HG03045 (cell line): ENCODE results near the gene HDAC9.

Experiments used
- ATAC-seq: cut with Tn5 transposase; IDR thresholded peaks from one replicate; pipeline ENCODE4 v1.9.1; 2021; ENCODE audit warnings: mild to moderate bottlenecking, moderate library complexity; ENCODE audit not compliant: unreplicated experiment

HDAC9 gene

DNA sequence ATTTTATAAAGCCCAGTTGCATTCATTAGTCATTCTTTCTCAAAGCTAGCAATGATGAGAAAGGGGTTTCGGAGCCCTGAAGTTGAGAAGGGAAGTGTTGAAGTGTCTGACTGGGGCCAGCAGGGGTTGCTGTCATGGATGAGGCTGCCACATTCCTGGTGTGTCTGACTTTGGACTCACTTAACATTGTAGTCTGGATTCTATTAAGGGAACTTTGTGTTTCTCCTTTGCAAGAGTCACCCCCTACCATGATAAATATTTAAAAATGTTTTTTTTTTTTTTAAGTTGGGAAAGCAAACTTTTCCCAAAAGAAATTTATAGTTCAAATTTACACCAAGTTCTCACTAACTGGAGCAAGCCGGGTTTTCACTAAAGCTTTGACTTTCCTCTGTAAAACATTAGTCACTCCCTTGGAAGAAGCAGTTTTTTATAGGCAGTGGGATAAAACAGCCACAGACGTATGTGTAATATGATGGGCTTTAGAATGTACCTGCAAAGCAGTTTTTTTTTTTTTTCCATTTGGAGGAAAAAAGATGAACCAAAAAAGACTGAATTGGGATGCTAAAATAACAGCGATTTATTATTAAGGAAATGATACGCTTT lies 378.3 kb downstream of the HDAC9 start:
- ATAC-seq: no peak

DNA sequence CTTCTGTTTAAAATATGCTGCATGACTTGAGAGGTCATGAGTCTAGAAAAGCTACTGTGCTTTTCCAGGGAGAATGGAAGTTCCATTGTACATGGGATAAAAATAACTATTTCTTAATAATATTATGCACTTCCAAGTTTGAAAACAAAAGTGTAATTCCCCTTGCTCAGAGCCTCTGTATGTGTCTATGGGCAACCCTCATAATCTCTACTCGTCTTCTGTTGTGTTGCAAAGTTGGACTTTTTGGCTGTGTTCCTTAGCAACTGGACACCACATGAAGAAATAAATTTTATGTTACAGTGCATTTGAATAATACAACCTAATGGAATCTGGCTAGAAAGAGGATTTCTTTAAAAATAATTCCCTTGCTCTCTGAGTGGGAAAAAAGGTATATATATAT lies 379.3 kb downstream of the HDAC9 start:
- no peak for ATAC-seq

DNA sequence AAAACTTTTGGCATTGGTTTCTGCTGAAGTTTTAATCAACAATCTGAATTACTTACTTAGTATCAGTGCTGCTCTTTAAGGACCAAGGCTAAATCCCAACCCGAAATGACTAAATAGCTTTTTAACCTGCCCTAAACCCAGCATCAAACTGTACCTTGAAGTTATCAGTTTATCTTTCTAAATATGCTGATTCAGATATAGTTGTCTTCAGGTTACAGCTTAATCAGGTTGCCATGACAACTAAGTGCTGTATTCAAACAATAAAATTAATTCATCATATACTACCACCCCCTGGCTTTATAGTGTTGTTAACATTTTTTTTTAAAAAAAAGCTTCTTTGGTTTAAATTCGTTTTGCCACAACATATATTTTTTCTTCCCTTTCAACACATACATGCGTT lies 382.3 kb downstream of the HDAC9 start:
- ATAC-seq: no peak

DNA sequence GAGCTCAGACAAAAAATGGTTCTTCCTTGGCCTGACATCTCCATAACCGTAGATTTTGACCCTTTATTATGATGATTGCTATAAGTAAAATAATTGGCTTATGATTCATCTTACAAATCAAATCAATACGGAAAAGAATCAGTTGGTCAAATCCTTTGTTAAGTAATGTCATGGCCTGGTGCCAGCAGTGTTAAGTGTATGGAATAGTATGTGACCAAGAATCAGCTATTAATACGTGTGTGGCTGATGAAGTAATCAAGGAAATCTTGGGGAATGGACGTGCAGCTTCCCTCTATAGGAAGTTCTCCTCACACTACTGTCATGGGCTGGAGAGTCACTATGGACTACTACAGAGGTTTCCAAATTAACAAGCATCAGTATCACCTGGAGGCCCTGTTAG lies 391.3 kb downstream of the HDAC9 start:
- no peak for ATAC-seq

DNA sequence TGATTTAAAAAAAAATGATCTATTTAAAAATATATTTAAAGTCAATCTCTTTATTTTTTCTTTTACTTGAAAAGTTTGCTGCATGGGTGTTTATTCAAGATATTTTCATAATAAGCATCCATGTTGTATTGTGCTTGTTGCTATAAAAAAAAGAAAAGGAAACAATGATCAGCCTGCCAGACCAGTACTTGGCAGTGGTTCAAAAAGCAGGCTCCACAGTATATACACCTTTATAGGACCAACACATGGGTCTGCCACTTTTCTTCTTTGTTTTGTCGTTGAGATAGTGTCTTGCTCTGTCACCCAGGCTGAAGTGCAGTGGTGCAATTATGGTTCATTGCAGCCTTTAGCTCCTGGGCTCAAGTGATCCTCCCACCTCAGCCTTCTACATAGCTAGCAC lies 393.9 kb downstream of the HDAC9 start:
- ATAC-seq: no peak

DNA sequence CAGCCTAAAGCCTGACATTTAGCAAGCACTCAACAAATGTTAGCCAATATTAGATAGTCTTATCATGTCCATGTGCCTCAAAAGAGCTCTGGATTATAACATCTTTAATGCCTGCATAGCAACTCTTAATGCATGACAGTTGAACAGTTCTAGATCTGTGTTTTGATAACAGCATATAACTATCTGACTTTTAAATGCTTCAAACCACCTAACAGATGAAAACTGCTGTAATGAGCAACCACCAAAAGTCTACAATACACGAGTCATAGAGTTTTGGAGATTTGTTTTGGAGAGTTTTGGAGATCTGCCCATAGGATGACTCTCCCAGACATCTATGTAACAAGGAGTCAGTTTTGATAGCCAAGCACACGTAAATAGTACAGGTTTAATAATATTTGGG lies 394.6 kb downstream of the HDAC9 start:
- ATAC-seq: no peak

DNA sequence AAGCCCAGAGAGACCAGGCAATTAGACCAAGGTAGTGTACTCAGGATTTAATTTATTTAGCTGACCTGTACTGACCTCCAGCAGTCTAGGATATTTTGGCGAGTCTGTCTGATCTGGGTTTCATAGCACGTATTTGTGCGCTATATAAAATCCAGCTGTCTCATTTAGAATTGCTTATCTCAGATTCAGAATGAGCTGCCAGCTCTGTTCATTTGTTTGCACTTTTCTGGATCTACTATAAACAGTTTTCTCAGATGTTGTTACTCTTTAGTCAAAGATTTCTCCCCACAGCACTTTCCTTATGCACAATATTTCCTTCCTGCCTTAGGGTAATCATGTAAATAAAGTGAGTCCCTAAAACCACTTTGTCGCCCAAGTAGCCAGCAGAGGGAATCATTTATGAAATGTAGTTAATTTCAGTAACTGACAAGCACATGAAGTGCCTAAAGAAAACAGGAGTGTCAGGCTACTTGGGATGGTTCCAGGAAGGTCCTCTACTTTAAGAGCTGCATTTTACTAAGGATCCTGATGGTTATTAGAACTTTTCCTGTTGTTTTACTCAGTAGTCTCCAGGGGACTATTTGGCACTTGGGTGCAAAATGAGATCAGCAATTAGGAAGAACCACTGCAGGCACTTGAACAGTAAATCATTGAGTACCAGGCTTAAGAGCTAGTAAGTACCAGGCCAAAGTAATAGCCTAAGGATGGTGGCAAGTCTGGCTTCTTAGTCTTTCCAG lies 395.5 kb downstream of the HDAC9 start:
- ATAC-seq: no peak

DNA sequence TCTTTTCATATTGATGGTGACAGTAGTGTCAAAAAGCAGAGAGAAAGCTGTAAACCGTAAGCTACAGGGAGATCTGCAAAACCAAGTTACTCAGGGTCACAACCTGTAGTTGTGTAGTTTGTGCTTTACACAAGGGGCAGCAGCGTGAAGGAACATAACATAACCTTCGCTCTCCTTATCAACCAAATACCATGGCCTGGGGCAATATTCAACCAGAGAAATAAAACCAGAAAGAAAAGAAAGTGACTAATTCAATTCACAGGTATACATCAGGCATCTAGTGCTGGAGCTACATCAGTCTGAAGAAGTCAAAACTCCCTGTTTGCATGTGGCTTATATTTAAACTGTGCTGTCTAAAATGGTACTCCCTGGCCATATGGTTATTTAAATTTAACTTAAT lies 397.6 kb downstream of the HDAC9 start:
- no peak for ATAC-seq

DNA sequence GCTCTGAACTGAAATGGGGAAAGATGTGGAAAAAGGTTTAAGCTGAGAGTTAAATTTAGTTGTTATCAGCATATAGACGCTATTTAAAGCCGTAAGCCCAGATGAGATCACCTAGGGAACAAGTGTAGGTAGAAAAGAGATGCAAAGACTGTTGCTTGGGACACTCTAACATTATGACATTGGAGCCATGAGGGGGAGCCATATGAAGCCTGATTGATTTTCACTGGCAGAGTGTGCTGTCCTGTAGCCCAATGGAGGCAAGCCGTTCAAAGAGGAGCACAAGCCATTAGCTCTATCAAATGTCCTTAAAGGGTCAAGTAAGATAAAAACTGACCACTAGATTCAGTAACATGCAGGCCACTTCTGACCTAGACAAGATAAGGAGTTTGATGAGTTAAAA lies 398.6 kb downstream of the HDAC9 start:
- no peak for ATAC-seq

DNA sequence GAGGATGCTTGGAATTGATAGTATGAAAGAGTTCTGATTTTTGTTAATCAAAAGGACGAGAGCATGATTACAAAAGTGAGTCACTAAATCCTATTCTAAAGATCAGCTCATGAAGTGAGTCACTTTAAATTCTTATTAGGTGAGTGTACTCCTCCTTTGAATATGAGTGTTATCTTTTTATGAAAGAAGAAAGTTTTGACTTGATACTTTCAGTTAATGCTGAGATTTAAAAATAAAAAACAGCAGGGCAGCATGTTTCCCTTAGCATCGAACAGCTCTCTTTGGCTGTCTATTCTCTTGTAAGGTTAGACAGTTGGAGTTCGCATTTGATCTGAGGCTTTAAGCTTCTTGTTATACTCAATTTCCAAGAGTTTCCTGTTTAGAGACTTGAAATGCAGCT lies 399.9 kb downstream of the HDAC9 start:
- ATAC-seq: no peak

DNA sequence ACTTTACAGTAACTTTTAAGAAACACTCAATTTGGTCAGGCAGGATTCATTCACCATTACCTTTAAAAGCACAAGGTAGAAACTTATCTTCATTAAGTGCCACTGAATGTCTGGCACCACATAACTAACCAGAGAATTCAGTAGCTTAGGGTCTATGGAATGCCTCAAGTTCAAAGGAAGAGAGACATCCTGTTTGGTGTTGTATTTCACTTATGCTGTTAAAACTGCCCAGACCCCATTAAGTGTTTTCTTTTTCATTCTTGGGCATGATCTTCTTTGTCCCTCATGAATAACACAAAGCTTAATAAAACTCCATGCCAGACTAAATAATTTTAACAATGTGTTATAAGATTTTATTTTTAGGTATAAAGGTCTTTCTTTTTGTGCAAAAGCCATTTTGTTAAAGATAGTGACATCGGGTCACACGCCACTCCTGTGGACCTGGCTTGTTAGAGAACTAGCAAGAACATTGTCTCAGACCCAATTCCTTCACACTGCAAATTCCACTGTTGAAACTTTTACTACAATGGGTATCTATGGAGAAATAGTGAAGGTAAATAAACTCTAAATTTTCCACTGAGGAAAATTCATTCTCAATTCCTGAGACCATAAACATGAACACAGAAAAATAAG lies 400.9 kb downstream of the HDAC9 start:
- no peak for ATAC-seq

DNA sequence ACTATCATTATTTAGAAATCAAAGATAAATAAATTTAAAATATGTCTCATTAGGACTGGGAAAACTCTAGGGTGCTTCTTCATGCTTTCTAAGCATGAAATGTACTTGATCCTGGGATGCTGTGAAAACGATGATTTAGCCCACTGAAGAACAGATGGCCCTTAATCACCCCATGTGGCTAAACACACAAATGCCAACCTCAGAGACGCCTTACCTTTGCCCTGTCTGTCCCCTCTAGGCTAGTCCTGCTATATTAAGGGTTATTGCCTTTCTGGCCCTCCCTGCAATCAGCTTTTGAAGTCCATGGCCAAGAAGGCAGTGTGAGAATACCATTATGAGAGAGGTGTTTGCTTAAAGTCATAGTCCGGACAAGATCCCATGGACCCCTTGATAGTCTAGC lies 404.7 kb downstream of the HDAC9 start:
- no peak for ATAC-seq

DNA sequence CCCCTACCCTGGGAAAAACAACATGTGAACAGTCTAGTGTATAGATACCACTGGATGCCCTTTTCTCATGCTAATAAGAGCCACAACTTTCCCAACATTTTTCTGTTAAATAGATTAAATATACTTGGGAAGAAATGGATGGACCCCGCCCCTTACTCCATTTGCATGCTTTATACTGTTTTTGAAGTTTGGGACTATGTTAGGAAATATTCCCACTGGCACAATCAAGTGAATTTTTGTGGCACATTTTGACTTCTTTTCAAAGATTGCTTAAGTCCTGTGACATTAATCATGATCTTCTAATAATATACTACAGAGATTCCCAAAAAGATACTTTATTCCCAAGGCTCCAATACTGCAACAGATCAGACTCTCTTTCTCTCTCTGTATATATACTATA lies 405.3 kb downstream of the HDAC9 start:
- no peak for ATAC-seq

DNA sequence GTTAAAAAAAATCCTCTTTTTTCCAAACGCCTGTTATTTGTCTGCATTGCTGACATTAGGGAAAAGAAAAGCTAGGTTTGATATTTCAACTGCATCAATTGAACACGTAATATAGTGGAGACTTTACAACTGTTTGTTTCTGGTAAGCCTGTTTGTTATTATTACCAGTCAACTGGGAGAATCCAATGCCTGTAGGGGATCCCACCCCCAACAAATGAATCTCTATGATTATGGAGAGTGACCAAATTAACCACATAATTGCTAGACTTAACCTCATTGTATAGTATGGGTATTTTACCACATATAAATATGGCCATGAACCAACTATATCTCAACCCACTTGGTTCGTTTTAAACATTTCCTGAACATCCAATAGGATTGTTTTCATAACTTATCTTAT lies 405.8 kb downstream of the HDAC9 start:
- no peak for ATAC-seq

DNA sequence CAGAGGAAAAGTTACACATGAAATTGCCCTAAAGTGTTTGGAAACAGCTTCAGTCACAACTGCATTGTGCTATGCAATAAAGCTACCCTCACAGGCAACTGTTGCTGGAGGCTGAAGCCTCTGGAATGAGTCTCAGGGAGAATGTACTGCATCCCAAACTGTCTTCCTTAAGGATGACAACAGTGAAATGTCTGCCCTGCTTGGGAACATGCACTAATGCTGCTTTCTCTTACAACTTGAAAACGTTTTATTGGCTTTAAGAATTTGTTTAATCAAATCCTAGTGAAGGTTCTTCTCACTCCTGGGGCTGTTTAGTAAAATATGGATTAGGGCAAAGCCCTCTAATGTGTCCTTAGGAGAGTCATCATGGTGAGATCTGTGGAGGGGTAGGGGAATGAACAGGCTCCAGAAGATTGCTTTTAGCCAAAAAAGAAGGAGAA lies 406.5 kb downstream of the HDAC9 start:
- ATAC-seq: no peak

DNA sequence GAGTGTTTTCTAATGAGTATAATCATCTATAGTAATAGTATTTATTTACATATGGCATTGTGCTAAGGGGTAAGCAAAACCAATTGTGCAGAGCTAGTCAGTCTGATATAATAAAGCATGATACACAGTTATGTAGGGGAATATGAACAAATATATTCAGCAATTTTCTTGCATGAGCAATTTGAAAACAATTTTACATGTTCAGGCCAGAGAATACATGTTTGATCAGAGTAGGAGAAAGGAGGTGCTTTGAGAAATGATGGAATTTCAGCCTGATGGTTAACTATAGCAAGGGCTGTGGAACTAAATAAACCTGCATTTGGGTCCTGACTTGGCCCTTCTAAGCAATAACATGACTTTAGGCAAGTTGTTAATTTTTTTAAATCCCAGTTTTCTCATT lies 407.3 kb downstream of the HDAC9 start:
- ATAC-seq: no peak

DNA sequence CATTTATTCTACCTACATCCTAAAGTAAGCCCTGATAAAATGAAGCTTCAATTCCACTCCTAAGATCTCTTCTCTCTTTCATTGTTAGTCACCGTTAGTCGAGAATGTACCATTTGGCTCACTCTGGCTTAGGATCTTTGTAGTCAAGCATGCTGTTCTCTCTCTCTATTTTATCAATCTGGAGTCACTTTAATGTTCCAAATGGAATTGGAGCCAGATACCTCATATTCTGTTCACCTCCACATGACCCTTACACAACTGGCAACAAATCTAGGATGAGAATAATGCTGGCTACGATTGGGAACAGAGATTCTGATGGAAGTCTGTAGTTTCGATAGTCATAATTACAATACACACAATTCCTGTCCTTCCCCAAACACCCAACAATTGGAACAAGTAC lies 408.1 kb downstream of the HDAC9 start:
- no peak for ATAC-seq

DNA sequence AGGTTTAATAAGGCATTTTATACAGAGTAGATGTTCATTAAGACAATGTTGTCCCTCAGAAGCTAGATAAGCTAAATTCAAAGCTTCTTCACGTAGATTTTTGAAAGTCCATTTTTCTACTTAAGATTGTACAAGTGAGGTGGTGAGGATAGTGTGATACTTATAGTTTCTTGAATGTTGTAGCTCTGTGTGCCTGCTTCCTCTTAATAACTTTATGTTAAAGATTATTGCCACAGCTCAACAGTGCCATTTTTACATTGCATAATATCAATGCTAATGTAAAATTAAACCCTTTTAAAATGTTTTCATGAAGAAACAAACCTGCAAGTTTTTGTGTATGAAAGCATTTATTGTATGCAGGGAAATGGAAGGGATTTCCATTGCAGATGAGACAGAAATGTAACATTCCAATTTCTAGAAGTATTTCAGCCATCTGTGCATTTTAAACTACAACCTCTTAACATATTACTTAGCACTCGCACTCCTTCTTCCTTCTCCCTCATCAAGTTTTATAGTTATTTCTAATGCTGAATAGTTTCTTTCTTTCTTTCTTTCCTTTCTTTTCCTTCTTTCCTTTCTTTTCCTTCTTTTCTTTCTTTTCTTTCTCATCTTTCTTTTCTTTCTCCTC lies 409.9 kb downstream of the HDAC9 start:
- ATAC-seq: no peak

DNA sequence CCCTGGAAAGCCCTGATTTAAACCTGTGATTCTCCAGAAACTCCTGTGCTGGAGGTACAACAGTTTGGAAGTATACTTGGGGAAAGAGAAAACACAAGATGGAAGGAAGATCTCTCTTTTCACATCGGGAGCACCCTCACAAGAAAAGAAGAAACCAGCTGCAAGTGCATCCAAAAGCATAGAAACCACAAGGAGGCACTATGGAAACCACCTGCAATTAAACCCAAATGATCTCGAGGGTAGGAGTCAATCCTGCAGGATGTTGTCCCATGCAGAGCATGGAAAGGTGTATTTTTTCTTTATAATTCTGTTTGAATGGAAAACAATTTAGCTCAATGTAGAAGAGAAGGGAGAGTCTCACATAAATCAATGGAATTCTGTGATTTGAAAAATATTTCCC lies 411.4 kb downstream of the HDAC9 start:
- ATAC-seq: no peak

DNA sequence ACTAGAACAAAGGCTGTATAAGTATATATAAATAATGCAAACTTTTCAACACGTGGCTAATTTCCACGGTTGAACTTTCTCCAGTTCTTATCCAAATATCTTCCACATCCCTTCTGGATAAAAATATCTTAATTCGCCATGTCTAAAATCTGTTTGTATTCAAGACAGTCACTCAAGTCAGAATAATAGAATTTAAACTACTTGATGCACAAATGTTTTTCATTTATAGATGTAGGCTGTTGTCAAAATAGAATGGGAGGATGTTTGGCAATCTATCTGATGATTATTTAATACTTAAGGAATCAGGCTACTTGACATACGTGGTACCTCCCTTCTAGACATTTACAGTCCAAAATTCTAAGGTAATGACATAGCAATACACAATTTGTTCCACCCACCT lies 417.6 kb downstream of the HDAC9 start:
- no peak for ATAC-seq

DNA sequence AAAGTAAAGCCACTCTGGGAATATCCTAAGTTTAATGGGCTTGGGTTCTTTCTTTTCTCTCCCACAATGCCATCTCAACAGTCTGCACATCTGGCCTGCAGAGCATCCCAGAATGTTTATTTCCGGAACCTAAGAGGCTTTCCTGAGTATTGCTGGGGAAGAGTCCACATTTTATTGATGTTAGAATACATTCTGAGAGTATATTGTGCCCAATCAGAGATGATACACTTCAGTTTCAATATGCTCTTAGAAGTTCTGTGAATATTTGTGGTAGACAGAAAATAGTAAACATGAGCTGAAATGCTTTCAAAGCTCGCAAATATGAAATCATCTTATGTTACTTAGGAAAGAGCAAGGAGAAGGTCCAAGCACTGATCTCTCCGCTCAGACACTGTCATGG lies 421.3 kb downstream of the HDAC9 start:
- ATAC-seq: no peak

DNA sequence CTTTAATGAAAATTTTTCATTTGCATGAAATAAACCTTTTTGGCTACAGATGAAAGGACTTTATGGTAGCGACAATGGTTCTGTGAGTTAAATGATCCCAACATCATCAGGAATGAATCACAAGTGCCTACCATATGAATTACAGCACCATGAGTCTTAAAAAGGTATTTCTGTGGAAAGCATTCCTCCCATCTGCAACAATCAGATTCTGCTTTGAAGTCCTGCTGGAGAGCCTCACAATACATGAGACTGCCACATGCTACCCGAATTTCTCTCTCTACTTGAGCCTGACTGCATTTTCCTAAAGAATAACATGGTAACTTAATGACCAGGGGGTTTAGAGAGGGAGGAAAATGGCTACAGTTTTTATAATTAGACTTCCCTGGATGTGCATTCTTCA lies 431.6 kb downstream of the HDAC9 start:
- no peak for ATAC-seq
